ENCODE measurements around the gene C3orf20.

DNA sequence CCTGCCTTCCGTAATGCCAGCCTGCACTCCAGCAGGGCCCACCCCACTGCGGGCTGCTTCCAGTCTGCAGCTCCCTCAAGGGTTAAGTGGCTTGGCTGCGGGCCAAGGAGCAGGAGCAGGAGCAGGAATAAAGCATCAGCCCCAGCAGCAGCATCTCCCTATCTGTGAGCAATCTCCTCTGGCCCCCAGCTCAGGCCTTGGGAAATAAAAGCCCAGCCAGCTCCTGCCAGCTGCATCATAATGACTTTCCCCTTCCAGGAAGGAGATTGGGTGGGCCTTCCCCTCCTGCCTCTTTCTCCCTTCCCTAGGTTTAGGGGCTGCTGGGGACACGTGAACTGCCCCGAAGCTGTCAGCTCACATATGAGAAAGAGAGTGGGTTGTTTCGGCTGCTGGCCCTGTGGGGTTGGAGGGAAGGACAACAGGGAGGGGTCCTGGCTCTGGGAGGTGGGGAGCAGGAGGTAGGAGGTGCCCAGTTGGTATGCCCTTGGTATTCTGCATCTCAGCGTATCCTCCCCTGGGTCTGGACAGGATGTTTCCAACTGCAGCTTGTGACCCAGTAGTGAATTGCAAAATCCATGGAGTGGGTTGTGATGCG lies 109.2 kb downstream of the C3orf20 start:
- TF ChIP-seq EZH2 (IDR thresholded peaks at IDR 0.05) (no peak), POLR2AphosphoS5 (IDR thresholded peaks at IDR 0.05; ENCODE audit: borderline replicate concordance, low read depth, low read length) (no peak), FOXP2 (optimal IDR thresholded peaks at IDR 0.05; ENCODE audit: control extremely low read depth, extremely low read length, insufficient read depth) (no peak)

All from SK-N-MC (cell line).